Measurements from ENCODE around the gene LSG1. TPM values are rescaled to one million over a fixed set of nuclear protein-coding genes. Genes with fewer than 3 reads are reported as not detected.

Gene LSG1
- total and polyA plus RNA-seq, 10 of the 15 experiments (the other 5 are each of a cell fraction or from before 2014, with no cell fraction given): 14.3 to 75.6 (median 54.4) TPM

DNA sequence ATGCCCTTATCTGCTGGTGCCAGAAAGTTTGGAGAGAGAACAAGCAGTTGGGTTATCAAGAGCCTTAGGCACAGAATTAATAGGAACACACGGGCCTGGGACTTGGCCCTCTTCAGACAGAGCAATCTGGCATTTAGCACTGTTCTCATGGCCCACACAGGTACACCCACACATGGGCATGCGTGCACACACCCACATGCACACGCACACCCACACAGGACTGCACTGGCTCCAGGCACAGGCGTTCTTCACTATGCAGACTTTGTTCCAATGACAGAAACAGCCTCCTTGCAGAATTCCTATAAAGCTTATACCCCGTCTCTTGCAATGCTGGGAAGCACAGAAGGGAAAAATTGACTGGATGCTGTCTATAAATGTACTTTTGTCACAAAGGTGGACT is 75.1 kb downstream of the LSG1 start:
- WGBS (ENCODE audit: insufficient coverage, insufficient replicate concordance, low lambda C conversion rate, missing lambda C conversion rate): 77% methylated on average over 5 of the region's 5 CpGs
- Histone ChIP-seq H3K4me3 (no peak overlapping the region), H3K36me3 (ENCODE audit: control insufficient read depth in 2 of 2, insufficient read depth in 2 of 2, low read length in 1 of 2) (no peaks in the 10 kb centered on the region), H3K9me3 (replicated peaks; ENCODE audit: control insufficient read depth, insufficient read depth, low read length) (no peaks in the 10 kb centered on the region), H3K9ac (ENCODE audit: control insufficient read depth, insufficient read depth, low read length) (no peak overlapping the region), H3K4me1 (ENCODE audit: control insufficient read depth, insufficient read depth, low read length) (peaks cover 3% of the 10 kb centered on the region), H3K79me2 (ENCODE audit: control insufficient read depth, insufficient read depth, low read length) (no peaks in the 10 kb centered on the region), H3K27me3 (replicated peaks in 1 of 2; ENCODE audit: control insufficient read depth in 2 of 2, insufficient read depth in 2 of 2, low read length in 1 of 2) (no peaks in the 10 kb centered on the region), H3K27ac (ENCODE audit: control insufficient read depth, insufficient read depth) (no peak overlapping the region), H3K4me2 (ENCODE audit: control insufficient read depth, insufficient read depth) (no peak overlapping the region), H2AFZ (ENCODE audit: control insufficient read depth, low read depth, low read length) (no peak overlapping the region), H4K20me1 (ENCODE audit: control insufficient read depth, insufficient read depth) (no peaks in the 10 kb centered on the region)
- intact Hi-C loops (cut with micrococcal nuclease; ENCODE audit: unreplicated experiment): no loop called here
- FAIRE-seq (no peak), ATAC-seq (no peak), DNase-seq (ENCODE audit: low read depth, low spot score) (no peak)
- SMC1A ChIA-PET (ENCODE audit: uncharacterized antibody, unreplicated experiment): interaction anchor here (0.9 to 5.0 kb wide), 3 partner anchors 123 to 127 kb away, joined by 3 to 41 read pairs (median 8); no protein-coding TSS in a partner anchor
- RAD21 ChIA-PET (ENCODE audit: unreplicated experiment): interaction anchor here (5.3 kb wide), 1 partner anchor 124 kb away, joined by 56 read pairs; no protein-coding TSS in a partner anchor
- in situ Hi-C loops (cut with MboI): no loop called here
- POLR2A ChIA-PET: interaction anchor here (0.7 kb wide), 1 partner anchor 42 kb away, joined by 4 read pairs; no protein-coding TSS in a partner anchor
- TF ChIP-seq SIN3A (IDR thresholded peaks at IDR 0.05; ENCODE audit: low read depth, low read length) (no peak), MTA3 (IDR thresholded peaks at IDR 0.05; ENCODE audit: borderline replicate concordance, low read length) (no peak), POLR2AphosphoS5 (IDR thresholded peaks at IDR 0.05; ENCODE audit: low read length) (no peak), YY1 (IDR thresholded peaks at IDR 0.05; ENCODE audit: low read depth, low read length) (no peak), E4F1 (IDR thresholded peaks at IDR 0.05; ENCODE audit: borderline replicate concordance, partially characterized antibody) (no peak), RCOR1 (conservative IDR thresholded peaks at IDR 0.05; ENCODE audit: low read depth, low read length) (no peak), TBL1XR1 (IDR thresholded peaks at IDR 0.05; ENCODE audit: low read depth, low read length) (no peak), REST (IDR thresholded peaks at IDR 0.05; ENCODE audit: low read depth, low read length) (no peak)
- TF ChIP-seq, protein P1, sequence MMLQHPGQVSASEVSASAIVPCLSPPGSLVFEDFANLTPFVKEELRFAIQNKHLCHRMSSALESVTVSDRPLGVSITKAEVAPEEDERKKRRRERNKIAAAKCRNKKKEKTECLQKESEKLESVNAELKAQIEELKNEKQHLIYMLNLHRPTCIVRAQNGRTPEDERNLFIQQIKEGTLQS (IDR thresholded peaks at IDR 0.05; ENCODE audit: borderline replicate concordance, extremely low read depth, low read depth, low read length): no peak
- CTCF ChIA-PET: interaction anchor here (0.6 to 10.0 kb wide), 3 partner anchors 92 to 129 kb away, joined by 3 to 131 read pairs (median 18); no protein-coding TSS in a partner anchor
- no TSS peak for BruUV-seq (replicated peaks)
